ENCODE measurements around the gene MLPH.
"Not testable (repeated sequence)": the region's sequence is repeated elsewhere in the genome, so short reads cannot be mapped to it uniquely, and the experiment has no call there.

MLPH gene

GRCh38 chr2:237466211-237466610, 20.8 kb upstream of the MLPH start:
- no peak overlapping the region for H3K4me3 ChIP-seq (ENCODE audit: low read length)
- no peaks in the 10 kb centered on the region for H4K20me1 ChIP-seq (ENCODE audit: control insufficient read depth, insufficient read depth, low read depth, low read length)

DNA sequence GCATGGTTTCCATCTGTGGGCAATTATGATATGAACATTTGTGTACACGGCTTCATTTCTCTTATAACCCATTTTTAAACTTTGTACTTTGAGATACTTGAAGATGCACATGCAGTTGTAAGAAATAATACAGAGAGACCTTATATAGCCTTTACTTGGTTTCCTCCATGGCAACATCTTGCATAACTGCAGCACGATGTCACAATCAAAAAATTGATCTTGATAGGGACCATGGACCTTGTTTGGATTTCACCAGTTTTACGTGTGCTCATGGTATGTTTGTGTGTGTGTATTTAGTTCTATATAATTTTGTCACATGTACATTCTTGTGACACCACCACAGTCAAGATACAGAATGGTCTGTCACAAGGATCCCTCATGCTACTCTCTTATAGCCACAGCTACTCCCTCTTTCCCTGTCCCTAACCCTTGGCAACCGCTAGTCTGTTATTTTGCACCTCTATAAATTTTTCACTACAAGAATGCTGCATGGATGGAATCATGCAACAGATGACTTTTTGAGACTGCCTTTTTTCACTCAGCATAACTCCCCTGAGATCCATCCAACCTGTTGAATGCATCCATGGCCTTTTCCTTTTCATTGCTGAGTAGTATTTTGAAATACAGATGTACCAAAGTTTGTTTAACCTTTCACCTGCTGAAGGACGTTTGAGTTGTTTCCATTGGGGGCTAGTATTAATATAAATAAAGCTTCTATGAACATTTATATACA, 19.4 kb upstream of the MLPH start:
- no peak overlapping the region for H3K4me2 ChIP-seq (ENCODE audit: low read length)

More at GRCh38 chr2:237466211-237466610, 20.8 kb upstream of the MLPH start:
- Histone ChIP-seq H3K27ac (ENCODE audit: low read depth, low read length) (no peak overlapping the region), H3K36me3 (ENCODE audit: control insufficient read depth, low read length) (no peaks in the 10 kb centered on the region), H3K4me2 (ENCODE audit: low read length) (no peak overlapping the region), H3F3A (ENCODE audit: control insufficient read depth, insufficient read depth) (no peaks in the 10 kb centered on the region), H3K27me3 (ENCODE audit: control insufficient read depth, low read length) (no peaks in the 10 kb centered on the region), H3K4me1 (ENCODE audit: control insufficient read depth, low read length) (no peaks in the 10 kb centered on the region), H3K79me2 (ENCODE audit: control insufficient read depth, low read length) (no peaks in the 10 kb centered on the region), H3K9me3 (ENCODE audit: control insufficient read depth, insufficient read depth, low read length) (no peaks in the 10 kb centered on the region), H3K9me2 (replicated peaks; ENCODE audit: control insufficient read depth, low read length) (no peaks in the 10 kb centered on the region)
- TF ChIP-seq CTCF (IDR thresholded peaks at IDR 0.05; ENCODE audit: low read depth, low read length, poor library complexity, severe bottlenecking) (no peak), EZH2phosphoT487 (IDR thresholded peaks at IDR 0.05; ENCODE audit: borderline replicate concordance, low read length) (no peak)

DNA sequence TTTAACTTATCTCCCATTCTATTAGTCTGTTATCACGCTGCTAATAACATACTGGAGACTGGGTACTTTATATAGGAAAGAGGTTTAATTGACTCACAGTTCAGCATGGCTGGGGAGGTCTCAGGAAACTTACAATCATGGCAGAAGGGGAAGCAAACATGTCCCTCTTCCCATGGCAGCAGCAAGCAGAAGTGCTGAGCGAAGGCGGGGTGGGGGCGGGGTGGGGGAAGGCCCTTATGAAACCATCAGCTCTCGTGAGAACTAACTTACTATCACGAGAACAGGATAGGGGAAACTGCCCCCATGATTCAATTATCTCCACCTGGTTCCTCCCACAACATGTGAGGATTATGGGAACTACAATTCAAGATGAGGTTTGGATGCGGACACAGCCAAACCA, 17.6 kb upstream of the MLPH start:
- H4K20me1 ChIP-seq (ENCODE audit: control insufficient read depth, insufficient read depth, low read depth, low read length); H3K9me3 ChIP-seq (ENCODE audit: control insufficient read depth, insufficient read depth, low read length); H3F3A ChIP-seq (ENCODE audit: control insufficient read depth, insufficient read depth); H3K4me2 ChIP-seq (ENCODE audit: low read length); H3K36me3 ChIP-seq (ENCODE audit: control insufficient read depth, low read length); H3K4me3 ChIP-seq (ENCODE audit: low read length); H3K9me2 ChIP-seq (replicated peaks; ENCODE audit: control insufficient read depth, low read length); H3K27me3 ChIP-seq (ENCODE audit: control insufficient read depth, low read length); H3K4me1 ChIP-seq (ENCODE audit: control insufficient read depth, low read length); H3K79me2 ChIP-seq (ENCODE audit: control insufficient read depth, low read length); H3K27ac ChIP-seq (ENCODE audit: low read depth, low read length): not testable (repeated sequence)

More for the DNA sequence above, 19.4 kb upstream of the MLPH start:
- no peaks in the 10 kb centered on the region for H3K36me3 ChIP-seq (ENCODE audit: control insufficient read depth, low read length)
- no peaks in the 10 kb centered on the region for H3K79me2 ChIP-seq (ENCODE audit: control insufficient read depth, low read length)
- TF ChIP-seq CTCF (IDR thresholded peaks at IDR 0.05; ENCODE audit: low read depth, low read length, poor library complexity, severe bottlenecking) (no peak), EZH2phosphoT487 (IDR thresholded peaks at IDR 0.05; ENCODE audit: borderline replicate concordance, low read length) (no peak)
- no peaks in the 10 kb centered on the region for H3K9me2 ChIP-seq (replicated peaks; ENCODE audit: control insufficient read depth, low read length)
- H4K20me1 ChIP-seq (ENCODE audit: control insufficient read depth, insufficient read depth, low read depth, low read length), result no peaks in the 10 kb centered on the region
- no peaks in the 10 kb centered on the region for H3K4me1 ChIP-seq (ENCODE audit: control insufficient read depth, low read length)
- no peaks in the 10 kb centered on the region for H3K9me3 ChIP-seq (ENCODE audit: control insufficient read depth, insufficient read depth, low read length)
- H3K4me3 ChIP-seq (ENCODE audit: low read length), result no peak overlapping the region
- H3K27ac ChIP-seq (ENCODE audit: low read depth, low read length), result no peak overlapping the region
- H3F3A ChIP-seq (ENCODE audit: control insufficient read depth, insufficient read depth), result no peaks in the 10 kb centered on the region
- H3K27me3 ChIP-seq (ENCODE audit: control insufficient read depth, low read length), result no peaks in the 10 kb centered on the region

DNA sequence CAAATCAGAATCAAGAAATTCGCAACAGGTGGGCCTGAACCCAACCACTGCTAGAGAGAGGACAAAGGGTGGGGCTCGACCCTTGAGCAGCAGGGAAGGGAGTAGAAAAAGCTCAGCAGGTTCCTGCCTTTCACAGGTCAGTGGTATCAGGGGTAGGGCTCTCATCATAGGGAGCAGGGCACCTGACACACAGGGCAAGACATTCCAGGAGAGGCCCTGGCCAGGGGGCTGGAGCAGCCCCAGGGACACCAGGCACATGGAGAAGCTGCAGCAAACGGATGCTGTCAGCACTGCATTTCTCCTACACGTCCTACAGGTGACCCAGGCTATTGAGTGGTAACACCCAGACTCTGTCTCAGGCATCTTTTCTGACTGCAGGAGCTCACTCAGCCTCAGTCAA, 17.2 kb upstream of the MLPH start:
- H3K27me3 ChIP-seq (ENCODE audit: control insufficient read depth, low read length), result no peaks in the 10 kb centered on the region
- H3K9me3 ChIP-seq (ENCODE audit: control insufficient read depth, insufficient read depth, low read length), result no peaks in the 10 kb centered on the region
- H3K27ac ChIP-seq (ENCODE audit: low read depth, low read length), result no peak overlapping the region
- H3K9me2 ChIP-seq (replicated peaks; ENCODE audit: control insufficient read depth, low read length), result no peaks in the 10 kb centered on the region
- no peak for TF ChIP-seq EZH2phosphoT487 (IDR thresholded peaks at IDR 0.05; ENCODE audit: borderline replicate concordance, low read length)
- no peak for TF ChIP-seq CTCF (IDR thresholded peaks at IDR 0.05; ENCODE audit: low read depth, low read length, poor library complexity, severe bottlenecking)
- H4K20me1 ChIP-seq (ENCODE audit: control insufficient read depth, insufficient read depth, low read depth, low read length), result no peaks in the 10 kb centered on the region
- H3K36me3 ChIP-seq (ENCODE audit: control insufficient read depth, low read length), result no peaks in the 10 kb centered on the region
- H3K4me2 ChIP-seq (ENCODE audit: low read length), result no peak overlapping the region
- no peak overlapping the region for H3K4me3 ChIP-seq (ENCODE audit: low read length)
- H3F3A ChIP-seq (ENCODE audit: control insufficient read depth, insufficient read depth), result no peaks in the 10 kb centered on the region
- H3K4me1 ChIP-seq (ENCODE audit: control insufficient read depth, low read length), result peaks cover 6% of the 10 kb centered on the region
- H3K79me2 ChIP-seq (ENCODE audit: control insufficient read depth, low read length), result no peaks in the 10 kb centered on the region
